Measurements from ENCODE around the gene ZNF14.

Gene ZNF14

GRCh38 chr19:19662871-19663255 lies 70.0 kb downstream of the ZNF14 start:
- CTCF ChIA-PET: interaction anchor here (0.6 to 1.5 kb wide), 4 partner anchors 9 to 131 kb away, joined by 3 to 4 read pairs (median 3); no protein-coding TSS in a partner anchor

GRCh38 chr19:19662344-19662743 lies 70.6 kb downstream of the ZNF14 start:
- TF ChIP-seq ZNF654 (tag by site-specific recombination; IDR thresholded peaks at IDR 0.05; ENCODE audit: low read depth) (no peak), ZNF2 (tag by site-specific recombination; IDR thresholded peaks at IDR 0.05) (no peak), KLF1 (tag by site-specific recombination; IDR thresholded peaks at IDR 0.05) (no peak), ZNF23 (tag by site-specific recombination; IDR thresholded peaks at IDR 0.05; ENCODE audit: borderline replicate concordance) (no peak), ZNF664 (tag by site-specific recombination; IDR thresholded peaks at IDR 0.05) (no peak), ZNF488 (tag by site-specific recombination; IDR thresholded peaks at IDR 0.05) (no peak), ZNF645 (tag by site-specific recombination; IDR thresholded peaks at IDR 0.05) (no peak), ATF2 (tag by site-specific recombination; IDR thresholded peaks at IDR 0.05; ENCODE audit: low read depth) (no peak), ZNF704 (tag by site-specific recombination; IDR thresholded peaks at IDR 0.05) (no peak)
- ChIA-PET POLR2A (interaction anchor here (0.8 to 2.4 kb wide), 3 partner anchors 9 to 114 kb away, joined by 3 to 10 read pairs (median 3); no protein-coding TSS in a partner anchor), CTCF (interaction anchor here (1.0 to 1.6 kb wide), 4 partner anchors 9 to 130 kb away, joined by 3 to 8 read pairs (median 4); partner anchors contain the start of gene GMIP)
- H3K9me3 ChIP-seq (ENCODE audit: control insufficient read depth, insufficient read depth, low read depth, low read length): no peaks in the 10 kb centered on the region
- peak overlapping the region; percentile 99 for H3K4me3 ChIP-seq (ENCODE audit: low read depth, low read length)
- peaks cover 3% of the 10 kb centered on the region; the same call in 1 of the 2 replicates for H3K4me1 ChIP-seq (ENCODE audit: control insufficient read depth, insufficient read depth, low read length)
- no peak overlapping the region for H3K27ac ChIP-seq (ENCODE audit: extremely low read depth, low read depth, low read length)
- peaks cover 16 to 41% of the 10 kb centered on the region in 2 experiments; a peak in 2 of 3 replicates for H3K36me3 ChIP-seq (ENCODE audit: control insufficient read depth in 2 of 2, insufficient read depth in 1 of 2, low read length in 2 of 2)

More at GRCh38 chr19:19662871-19663255, 70.0 kb downstream of the ZNF14 start:
- Histone ChIP-seq H3K36me3 (ENCODE audit: control insufficient read depth in 2 of 2, insufficient read depth in 1 of 2, low read length in 2 of 2) (peaks cover 14 to 36% of the 10 kb centered on the region in 2 experiments; a peak in 2 of 3 replicates), H3K27ac (ENCODE audit: extremely low read depth, low read depth, low read length) (peak overlapping the region; percentile 67; the same call in 1 of the 2 replicates), H3K4me3 (ENCODE audit: low read depth, low read length) (peak overlapping the region; percentile 99), H3K4me1 (ENCODE audit: control insufficient read depth, insufficient read depth, low read length) (peaks cover 3% of the 10 kb centered on the region; the same call in 1 of the 2 replicates), H3K9me3 (ENCODE audit: control insufficient read depth, insufficient read depth, low read depth, low read length) (no peaks in the 10 kb centered on the region)
- POLR2A ChIA-PET: interaction anchor here (0.6 to 2.4 kb wide), 3 partner anchors 10 to 70 kb away, joined by 3 to 10 read pairs (median 6); no protein-coding TSS in a partner anchor
- TF ChIP-seq ZNF768 (tag by site-specific recombination; IDR thresholded peaks at IDR 0.05) (no peak), PRDM2 (tag by site-specific recombination; IDR thresholded peaks at IDR 0.05; ENCODE audit: borderline replicate concordance) (0 out of 2 replicates have a peak, but pooled peaks have one; percentile 67), ZNF692 (tag by site-specific recombination; IDR thresholded peaks at IDR 0.05) (0 out of 2 replicates have a peak, but pooled peaks have one; percentile 17), GLIS1 (tag by site-specific recombination; IDR thresholded peaks at IDR 0.05) (peak; percentile 87), ZBTB20 (tag by site-specific recombination; IDR thresholded peaks at IDR 0.05) (peak; percentile 38; the same call in 1 of the 2 replicates), GLI2 (tag by site-specific recombination; IDR thresholded peaks at IDR 0.05; ENCODE audit: borderline replicate concordance, low read depth) (no peak)

Data from HEK293 (cell line).